Lower lobe of right lung (tissue), 2 donors: Measurements from ENCODE around the gene BLM. TPM values are rescaled to one million over a fixed set of nuclear protein-coding genes. Genes with fewer than 3 reads are reported as not detected.

Source experiments
- ATAC-seq, 2 donors: fragments of 200-7000 bp; cut with Tn5 transposase; one replicate each; pipeline ENCODE4 v1.9.1; 2020 to 2022; ENCODE audit warnings: mild to moderate bottlenecking in 2 of 2, moderate library complexity in 2 of 2
- DNase-seq: peaks from one replicate; pipeline ENCODE4 v3.0.0-alpha.2; 2020
- H3K27ac ChIP-seq: fragments of 200-600 bp; one replicate; pipeline ENCODE4 v1.8.0; 2022
- H3K27me3 ChIP-seq: fragments of 200-600 bp; one replicate; pipeline ENCODE4 v1.8.0; 2022; ENCODE audit warnings: low read depth
- H3K36me3 ChIP-seq: fragments of 200-600 bp; one replicate; pipeline ENCODE4 v1.8.0; 2022; ENCODE audit warnings: mild to moderate bottlenecking
- H3K4me1 ChIP-seq: fragments of 200-600 bp; one replicate; pipeline ENCODE4 v1.8.0; 2022
- H3K4me3 ChIP-seq: fragments of 200-600 bp; one replicate; pipeline ENCODE4 v1.8.0; 2022; ENCODE audit warnings: mild to moderate bottlenecking
- H3K9me3 ChIP-seq: fragments of 200-600 bp; one replicate; pipeline ENCODE4 v1.8.0; 2022
- CTCF ChIP-seq: fragments of 200-600 bp; IDR thresholded peaks from one replicate; pipeline ENCODE4 v1.8.0; 2022; ENCODE audit warnings: antibody characterized with exemption, mild to moderate bottlenecking
- intact Hi-C: fragments of 100-400 bp; cut with DNase I; formaldehyde crosslinking; loops from one replicate; pipeline ENCODE4 v1.11.0; 2022
- total RNA-seq: library from RNA; stranded (reverse); fragmentation: NEBNext Ultra II Directional; extraction: Animal tissue kit (Norgen Biotek cat#: 25700); gene quantifications from one replicate; pipeline ENCODE4 v1.2.1, GENCODE V29; 2021
- donor health status: DM: no; HTN: yes; CAD: no; lungs with severe emphysema.

BLM gene
- total RNA-seq, 1 donor from 2014 or later, result 2.0 TPM

DNA sequence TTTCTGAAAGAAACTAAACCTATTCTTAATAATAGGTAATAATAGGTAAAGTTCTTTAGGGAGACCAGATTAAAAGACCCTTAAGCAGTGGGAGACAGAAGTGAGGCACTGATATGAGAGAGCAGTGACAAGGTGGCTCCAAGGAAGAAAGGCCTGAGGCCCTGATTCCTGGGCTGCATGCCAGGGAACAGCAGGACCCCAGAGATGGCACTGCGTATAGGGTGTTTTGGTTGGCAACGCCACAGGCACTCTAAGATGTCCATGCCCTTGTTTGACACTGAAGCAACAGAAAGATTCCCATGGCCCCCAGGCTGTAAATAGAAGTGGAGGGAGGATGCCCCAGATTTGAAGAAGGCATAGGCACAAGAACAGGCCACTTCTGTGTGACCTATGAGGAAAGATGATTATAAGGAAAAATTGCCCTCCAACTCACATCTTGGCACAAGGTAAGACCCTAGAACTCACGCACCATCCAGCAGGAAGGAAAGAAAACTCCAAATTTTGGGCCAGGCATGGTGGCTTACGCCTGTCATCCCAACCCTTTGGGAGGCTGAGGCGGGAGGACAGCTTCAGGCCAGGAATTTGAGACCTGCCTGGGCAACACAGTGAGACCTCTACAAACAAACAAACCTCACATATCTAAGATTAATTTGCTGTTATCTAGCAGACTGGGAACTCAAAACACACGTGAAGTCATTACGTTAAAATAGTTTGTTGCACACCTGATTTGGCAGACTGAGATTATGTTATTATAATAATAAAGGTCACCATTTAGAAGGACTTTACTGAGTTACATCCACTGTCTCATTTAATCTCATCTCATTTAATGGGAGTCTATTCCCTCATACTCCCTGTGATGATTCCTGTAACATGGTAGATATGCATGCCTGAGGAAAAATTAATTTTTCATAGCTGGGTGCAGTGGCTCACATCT is 10.5 kb upstream of the BLM start:
- DNase-seq (no peak), ATAC-seq (no peak)
- Histone ChIP-seq H3K27ac (no peak overlapping the region), H3K27me3 (no peaks in the 10 kb centered on the region), H3K4me3 (no peak overlapping the region), H3K9me3 (no peaks in the 10 kb centered on the region), H3K4me1 (no peaks in the 10 kb centered on the region), H3K36me3 (no peaks in the 10 kb centered on the region)
- intact Hi-C loops, result no loop called here
- no peak for TF ChIP-seq CTCF

DNA sequence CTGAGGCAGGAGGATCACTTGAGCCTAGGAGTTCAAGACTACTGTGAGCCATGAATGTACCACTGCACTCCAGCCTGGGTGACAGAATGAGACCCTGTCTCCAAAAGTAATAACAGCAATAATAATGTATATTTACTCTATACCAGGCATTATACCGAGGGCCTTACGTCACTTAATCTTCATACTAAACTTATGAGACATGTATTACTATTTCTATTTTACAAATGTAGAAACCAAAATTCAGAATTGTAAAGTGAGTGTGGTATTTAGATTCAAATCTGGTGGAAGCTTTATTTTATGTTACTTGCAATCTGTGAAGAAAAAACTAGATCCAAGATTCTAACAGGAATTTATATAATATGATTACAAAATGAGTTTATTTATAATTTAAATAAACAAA is 9.7 kb upstream of the BLM start:
- no peaks in the 10 kb centered on the region for H3K4me1 ChIP-seq
- ATAC-seq (no peak), DNase-seq (no peak)
- H3K4me3 ChIP-seq, result no peak overlapping the region
- H3K9me3 ChIP-seq, result no peaks in the 10 kb centered on the region
- intact Hi-C loops, result no loop called here
- no peaks in the 10 kb centered on the region for H3K36me3 ChIP-seq
- H3K27me3 ChIP-seq, result no peaks in the 10 kb centered on the region
- no peak for TF ChIP-seq CTCF
- H3K27ac ChIP-seq, result no peak overlapping the region

DNA sequence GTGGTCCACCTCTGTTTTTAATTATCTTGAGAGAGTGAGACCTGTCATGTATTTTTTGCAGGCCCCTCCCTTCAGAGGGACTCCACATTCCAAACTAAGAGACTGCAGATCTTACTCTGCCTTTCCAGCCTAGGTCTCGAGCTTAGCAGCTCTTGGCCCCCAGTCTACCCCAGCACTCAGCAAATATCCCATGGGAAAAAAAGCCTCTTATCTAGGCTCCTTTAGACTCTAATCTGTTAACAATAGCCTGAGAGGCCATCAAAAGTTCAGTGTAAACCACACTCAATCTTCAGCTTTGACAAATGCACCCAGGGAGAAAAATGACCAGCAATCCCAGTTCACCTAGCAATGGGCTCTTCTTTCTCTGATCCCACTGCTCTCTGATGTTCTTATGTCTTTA is 8.6 kb upstream of the BLM start:
- Histone ChIP-seq H3K9me3 (no peaks in the 10 kb centered on the region), H3K27me3 (no peaks in the 10 kb centered on the region), H3K4me3 (no peak overlapping the region), H3K36me3 (no peaks in the 10 kb centered on the region), H3K27ac (no peak overlapping the region), H3K4me1 (no peaks in the 10 kb centered on the region)
- TF ChIP-seq CTCF, result no peak
- intact Hi-C loops, result no loop called here
- ATAC-seq (no peak), DNase-seq (no peak)

GRCh38 chr15:90709278-90709677 is 7.9 kb upstream of the BLM start:
- Histone ChIP-seq H3K36me3 (no peaks in the 10 kb centered on the region), H3K27ac (no peak overlapping the region), H3K9me3 (no peaks in the 10 kb centered on the region), H3K4me1 (no peaks in the 10 kb centered on the region), H3K27me3 (no peaks in the 10 kb centered on the region), H3K4me3 (no peak overlapping the region)
- intact Hi-C loops, result no loop called here
- DNase-seq, result no peak
- ATAC-seq, result peak; percentile 34 to 65
- TF ChIP-seq CTCF, result no peak

GRCh38 chr15:90710436-90711027 is 6.6 kb upstream of the BLM start:
- Histone ChIP-seq H3K27me3 (no peaks in the 10 kb centered on the region), H3K9me3 (no peaks in the 10 kb centered on the region), H3K4me1 (no peaks in the 10 kb centered on the region), H3K4me3 (no peak overlapping the region), H3K36me3 (no peaks in the 10 kb centered on the region), H3K27ac (no peak overlapping the region)
- DNase-seq (peak; percentile 62), ATAC-seq (peak; percentile 85 to 92)
- intact Hi-C loops, result no loop called here
- no peak for TF ChIP-seq CTCF
